ENCODE data around the gene HOXD3.

The HOXD3 gene

GRCh38 chr2:176165370-176166050 is 8.4 kb downstream of the HOXD3 start:
- DNase-seq: no peak

GRCh38 chr2:176166272-176166671 is 9.2 kb downstream of the HOXD3 start:
- DNase-seq: no peak

GRCh38 chr2:176167398-176167797 is 10.3 kb downstream of the HOXD3 start:
- no peak for DNase-seq

- no peak for DNase-seq
These were observed 12.1 kb downstream of the HOXD3 start for GRCh38 chr2:176169181-176169580.

GRCh38 chr2:176169711-176170110 is 12.6 kb downstream of the HOXD3 start:
- DNase-seq: no peak

GRCh38 chr2:176170602-176171305 is 13.6 kb downstream of the HOXD3 start:
- DNase-seq: no peak

GRCh38 chr2:176171351-176172006 is 14.4 kb downstream of the HOXD3 start:
- no peak for DNase-seq

- DNase-seq: no peak
These were observed 15.1 kb downstream of the HOXD3 start for GRCh38 chr2:176172007-176172894.

- no peak for DNase-seq
These were observed 15.9 kb downstream of the HOXD3 start for GRCh38 chr2:176172895-176173566.

GRCh38 chr2:176173567-176174381 is 16.7 kb downstream of the HOXD3 start:
- DNase-seq: no peak

GRCh38 chr2:176174382-176174823 is 17.3 kb downstream of the HOXD3 start:
- no peak for DNase-seq

GRCh38 chr2:176174824-176175708 is 18.0 kb downstream of the HOXD3 start:
- no peak for DNase-seq

GRCh38 chr2:176175709-176176607 is 18.9 kb downstream of the HOXD3 start:
- no peak for DNase-seq

- DNase-seq: no peak
These were observed 20.5 kb downstream of the HOXD3 start for GRCh38 chr2:176177580-176178037.

- no peak for DNase-seq
These were observed 21.1 kb downstream of the HOXD3 start for GRCh38 chr2:176178038-176178756.

- DNase-seq: no peak
These were observed 21.7 kb downstream of the HOXD3 start for GRCh38 chr2:176178757-176179295.

GRCh38 chr2:176181551-176181950 is 24.4 kb downstream of the HOXD3 start:
- no peak for DNase-seq

GRCh38 chr2:176182671-176183070 is 25.6 kb downstream of the HOXD3 start:
- no peak for DNase-seq
